GM15510 (cell line): Measurements from ENCODE around the gene GJA5.

Experiments
- POLR2A ChIP-seq: IDR thresholded peaks from 3 replicates; pipeline ENCODE4 v1.6.1; 2011; ENCODE audit warnings: borderline replicate concordance; ENCODE audit not compliant: insufficient read length; ENCODE audit errors: extremely low read depth

The GJA5 gene

GRCh38 chr1:147722124-147722523 is 38.3 kb downstream of the GJA5 start:
- TF ChIP-seq POLR2A: no peak

- no peak for TF ChIP-seq POLR2A
These were observed 38.7 kb downstream of the GJA5 start for GRCh38 chr1:147721716-147722115.

- no peak for TF ChIP-seq POLR2A
These were observed 39.8 kb downstream of the GJA5 start for GRCh38 chr1:147720557-147720956.

GRCh38 chr1:147719711-147720225 is 40.6 kb downstream of the GJA5 start:
- no peak for TF ChIP-seq POLR2A

- no peak for TF ChIP-seq POLR2A
These were observed 41.2 kb downstream of the GJA5 start for GRCh38 chr1:147719029-147719698.

GRCh38 chr1:147717706-147718097 is 42.7 kb downstream of the GJA5 start:
- TF ChIP-seq POLR2A: no peak

- TF ChIP-seq POLR2A: no peak
These were observed 43.2 kb downstream of the GJA5 start for GRCh38 chr1:147717051-147717705.

GRCh38 chr1:147712605-147713004 is 47.8 kb downstream of the GJA5 start:
- no peak for TF ChIP-seq POLR2A
